Stimulated activated CD8-positive, alpha-beta memory T cell treated with anti-CD3 and anti-CD28 coated beads, Interleukin-15, amount 100 ng/mL, for 48 hours (primary cell): ENCODE measurements around the gene C9orf40.
A peak's percentile ranks its signal among the peaks of the same experiment; 100 is the strongest.

ENCODE experiments used
- DNase-seq, 2 donors: peaks; one replicate each; pipeline ENCODE4 v3.0.0-alpha.2; 2020; ENCODE audit warnings: low read depth in 2 of 2

Gene C9orf40, protein sequence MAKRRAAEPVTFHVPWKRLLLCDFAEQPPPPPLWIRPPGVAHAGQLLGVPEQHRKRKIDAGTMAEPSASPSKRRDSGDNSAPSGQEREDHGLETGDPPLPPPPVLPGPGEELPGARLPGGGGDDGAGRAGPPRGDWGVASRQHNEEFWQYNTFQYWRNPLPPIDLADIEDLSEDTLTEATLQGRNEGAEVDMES

DNA sequence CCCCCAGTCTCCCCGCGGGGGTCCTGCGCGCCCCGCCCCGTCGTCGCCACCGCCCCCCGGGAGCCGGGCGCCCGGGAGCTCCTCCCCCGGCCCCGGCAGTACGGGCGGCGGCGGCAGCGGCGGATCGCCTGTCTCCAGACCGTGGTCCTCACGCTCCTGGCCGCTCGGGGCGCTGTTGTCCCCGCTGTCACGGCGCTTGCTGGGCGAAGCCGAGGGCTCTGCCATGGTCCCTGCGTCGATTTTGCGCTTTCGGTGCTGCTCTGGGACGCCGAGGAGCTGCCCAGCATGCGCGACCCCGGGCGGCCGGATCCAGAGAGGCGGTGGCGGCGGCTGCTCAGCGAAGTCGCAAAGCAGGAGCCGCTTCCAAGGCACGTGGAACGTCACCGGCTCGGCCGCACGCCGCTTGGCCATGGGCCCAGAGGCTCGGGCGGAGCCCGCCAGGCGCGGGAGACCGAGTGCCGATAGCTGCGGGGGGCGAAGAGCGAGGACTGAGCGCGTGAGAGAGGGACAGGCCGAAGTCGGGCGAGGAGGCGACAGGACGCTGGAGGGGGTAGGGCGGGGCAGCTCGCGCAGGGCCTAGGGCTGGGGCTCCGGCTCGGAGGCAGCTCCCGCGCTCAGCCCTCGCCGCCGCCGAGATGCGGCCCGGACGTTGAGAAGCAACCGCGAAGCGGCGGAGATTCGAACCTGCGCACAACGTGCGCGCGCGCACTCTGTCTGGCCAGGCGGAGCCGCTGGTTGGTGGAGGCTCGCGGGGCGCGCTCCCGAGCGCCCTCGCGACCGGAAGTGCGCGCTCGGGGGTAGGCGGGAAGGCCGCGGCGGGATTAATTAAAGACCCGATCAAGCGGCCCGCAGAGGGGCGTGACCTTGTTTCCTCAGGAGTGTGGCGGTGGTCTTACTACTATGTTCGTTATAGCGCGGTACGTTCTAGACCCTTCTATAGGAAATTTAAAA is at the start of gene C9orf40:
Gene C9orf40, minus strand, starts transcription at position 712 of the 951 bp plus-strand sequence. Its CDS starts 301 bp downstream, at position 411.
- DNase-seq, result peak; percentile 80 to 81

DNA sequence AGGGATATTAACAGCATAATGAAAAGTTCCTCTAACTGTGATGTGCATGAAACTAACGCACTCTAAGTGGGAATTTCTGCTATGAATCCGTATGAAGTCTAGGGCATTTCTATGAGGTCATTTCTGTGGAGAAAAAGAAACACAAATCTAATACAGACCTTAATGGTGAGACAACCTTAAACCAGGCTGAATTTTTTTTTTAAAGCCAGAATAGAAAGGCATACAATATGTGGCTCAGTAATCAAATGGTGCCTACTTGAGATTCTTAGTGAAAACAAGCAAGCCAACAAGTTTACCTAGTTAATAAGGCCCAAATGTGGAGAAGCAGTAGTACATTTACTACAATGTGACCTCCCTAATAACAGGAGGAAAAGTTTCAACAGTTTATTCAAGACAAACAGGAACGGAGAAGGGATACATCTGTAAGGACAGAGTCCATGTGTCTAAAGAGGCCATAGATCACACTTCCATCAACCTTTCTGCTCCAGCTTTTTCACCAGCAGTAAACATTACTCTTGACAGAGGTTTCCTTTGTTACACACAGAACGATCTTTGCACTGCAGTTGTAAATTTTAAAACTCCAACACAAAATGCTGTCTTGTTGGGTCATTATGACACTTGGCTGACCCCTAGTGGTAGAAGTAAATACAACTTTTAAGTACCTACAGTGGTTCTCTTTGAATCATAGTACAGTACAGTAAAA is 49.2 kb upstream of the C9orf40 start:
- DNase-seq, result no peak

DNA sequence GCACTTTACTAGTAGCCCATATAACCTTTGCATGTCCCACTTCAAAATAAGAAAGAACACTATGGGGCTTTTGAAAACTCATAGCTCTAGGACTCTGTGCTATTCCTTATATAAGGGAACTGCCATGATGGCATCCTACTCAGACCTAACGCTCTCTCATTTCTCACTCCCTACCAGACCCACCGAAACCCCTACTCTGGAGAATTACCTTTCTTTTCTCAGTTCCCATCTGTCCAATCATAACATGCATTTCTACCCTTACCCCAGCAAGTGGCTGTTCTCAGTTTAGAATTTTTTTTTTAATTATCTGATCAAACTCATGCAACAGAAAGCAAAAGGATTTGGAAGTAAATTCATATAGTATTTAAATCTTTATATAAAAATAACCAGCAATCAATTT is 48.1 kb upstream of the C9orf40 start:
- DNase-seq, result no peak

DNA sequence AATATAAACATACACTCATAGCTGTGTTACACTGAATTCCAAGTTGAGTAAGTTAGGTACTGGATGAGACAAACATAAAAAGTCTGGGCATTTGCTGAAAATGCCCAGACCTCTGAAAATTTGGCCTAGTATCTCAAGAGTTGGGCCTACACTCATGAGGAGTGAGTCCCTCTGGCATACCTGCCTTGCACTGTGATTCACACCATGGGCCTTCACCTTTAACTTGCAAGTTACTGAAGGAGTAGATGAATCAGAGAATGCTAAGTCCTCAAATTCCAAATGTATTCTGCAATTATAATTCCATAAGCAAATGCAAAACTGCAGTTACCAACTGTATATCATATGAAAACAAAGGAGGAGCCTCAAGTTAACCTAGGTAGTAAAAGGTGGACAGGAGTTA is 32.3 kb upstream of the C9orf40 start:
- DNase-seq, result no peak

GRCh38 chr9:74983709-74984108 is 31.0 kb upstream of the C9orf40 start:
- DNase-seq, result no peak

- DNase-seq, result no peak
These were observed 27.1 kb upstream of the C9orf40 start for GRCh38 chr9:74979844-74980243.

DNA sequence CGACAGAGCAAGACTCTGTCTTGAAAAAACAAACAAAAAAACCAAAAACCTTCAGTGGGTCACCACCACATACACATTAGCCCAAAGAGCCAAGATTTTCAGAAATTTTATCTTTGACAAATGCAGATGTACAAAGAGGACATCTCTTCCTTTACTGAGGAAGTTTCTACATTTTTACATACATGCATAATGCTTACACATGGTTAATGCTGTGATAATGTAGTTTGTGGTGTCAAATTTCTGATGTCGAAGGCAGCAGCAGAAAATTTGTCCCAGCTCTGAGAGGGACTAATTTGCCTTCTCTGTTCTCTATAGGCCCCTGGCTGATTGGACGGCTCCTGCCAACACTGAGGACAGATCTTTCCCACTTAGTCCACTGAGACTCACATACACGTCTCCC is 24.6 kb upstream of the C9orf40 start:
- DNase-seq, result no peak

- DNase-seq, result no peak
These were observed 22.8 kb upstream of the C9orf40 start for GRCh38 chr9:74975538-74975937.

DNA sequence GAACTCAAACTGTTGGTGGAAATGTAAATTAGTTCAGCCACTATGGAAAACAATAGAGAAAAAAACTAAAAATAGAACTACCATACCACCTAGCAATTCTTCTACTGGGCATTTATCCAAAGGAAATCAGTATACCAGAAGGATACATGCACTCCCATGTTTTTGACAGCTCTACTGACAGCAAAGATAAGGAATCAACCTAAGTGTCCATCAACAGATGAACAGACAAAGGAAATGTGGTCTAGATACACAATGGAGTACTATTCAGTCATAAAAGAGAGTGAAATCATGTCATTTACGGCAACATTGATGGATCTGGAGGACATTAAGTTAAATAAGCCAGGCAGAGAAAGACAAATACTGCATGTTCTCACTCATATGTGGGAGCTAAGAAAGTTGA is 21.8 kb upstream of the C9orf40 start:
- DNase-seq, result no peak

DNA sequence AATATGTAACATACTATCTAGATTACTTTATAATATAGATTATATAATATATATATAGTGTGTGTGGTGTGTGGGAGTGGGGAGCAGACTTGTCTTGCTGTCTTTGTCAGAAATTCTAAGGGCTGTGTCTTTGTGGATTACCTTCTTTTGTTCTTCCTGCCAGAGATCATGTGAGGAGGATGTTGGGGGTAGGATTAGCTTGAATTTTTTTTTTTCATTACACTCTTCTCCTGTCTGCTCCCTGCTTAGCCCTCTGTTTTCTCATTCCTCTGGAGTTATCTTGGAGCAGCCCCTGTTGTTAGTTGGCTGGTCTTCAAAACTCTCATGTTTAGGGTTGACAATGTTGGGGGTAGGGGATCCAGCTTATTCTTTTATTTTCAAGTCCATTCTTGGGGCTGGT is 21.0 kb upstream of the C9orf40 start:
- no peak for DNase-seq

DNA sequence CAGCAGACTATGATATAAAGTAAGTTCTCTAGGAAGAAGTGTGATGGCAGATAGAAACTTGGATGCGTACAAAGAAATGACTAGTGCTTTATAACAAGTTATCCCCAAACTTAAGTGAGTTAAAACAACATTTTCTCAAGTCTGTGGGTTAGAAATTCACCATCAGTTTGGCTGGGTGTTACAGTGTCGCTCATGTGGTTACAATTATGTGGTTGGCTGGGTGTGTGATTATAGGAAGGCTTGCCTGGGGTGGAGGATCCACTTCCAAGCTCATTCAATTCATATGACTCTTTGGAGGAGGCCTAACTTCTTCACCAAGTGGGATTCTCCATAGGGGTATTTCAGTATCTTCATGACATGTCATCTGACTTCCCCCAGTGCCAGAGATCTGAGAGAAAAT is 10.3 kb upstream of the C9orf40 start:
- DNase-seq, result no peak

- DNase-seq, result no peak
These were observed 8.8 kb upstream of the C9orf40 start for GRCh38 chr9:74961496-74961895.

GRCh38 chr9:74960561-74960960 is 7.8 kb upstream of the C9orf40 start:
- no peak for DNase-seq

- no peak for DNase-seq
These were observed 5.9 kb upstream of the C9orf40 start for GRCh38 chr9:74958587-74958986.

GRCh38 chr9:74953235-74953751 is 581 bp upstream of the C9orf40 start:
- no peak for DNase-seq

- peak; percentile 17 to 22 for DNase-seq
These were observed 974 bp downstream of the C9orf40 start for GRCh38 chr9:74951725-74952151.

DNA sequence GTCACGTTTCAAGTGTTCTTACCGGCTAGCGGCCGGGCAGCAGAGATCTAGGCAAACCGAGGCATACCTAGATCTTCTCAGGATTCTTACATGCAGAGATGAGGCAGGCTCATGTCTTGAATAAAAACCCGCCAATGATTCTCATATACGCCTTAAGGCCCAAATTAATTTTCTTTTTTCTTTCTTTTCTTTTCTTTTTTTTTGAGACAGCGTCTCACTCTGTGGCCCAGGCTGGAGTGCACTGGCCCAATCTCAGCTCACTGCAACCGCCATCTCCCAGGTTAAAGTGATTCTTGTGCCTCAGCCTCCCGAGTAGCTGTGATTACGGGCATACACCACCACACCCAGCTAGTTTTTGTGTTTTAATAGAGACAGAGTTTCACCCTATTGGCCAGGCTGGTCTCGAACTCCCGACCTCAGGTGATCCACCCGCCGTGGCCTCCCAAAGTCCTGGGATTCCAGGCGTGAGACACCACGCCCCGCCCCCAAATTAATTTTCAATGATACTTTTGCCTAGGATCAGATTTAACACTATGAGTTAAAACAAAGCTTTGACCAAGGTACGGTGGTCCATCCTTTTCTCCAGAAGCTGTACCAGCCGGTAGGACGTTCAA is 1.5 kb downstream of the C9orf40 start:
- no peak for DNase-seq

- no peak for DNase-seq
These were observed 2.6 kb downstream of the C9orf40 start for GRCh38 chr9:74949859-74950855.

DNA sequence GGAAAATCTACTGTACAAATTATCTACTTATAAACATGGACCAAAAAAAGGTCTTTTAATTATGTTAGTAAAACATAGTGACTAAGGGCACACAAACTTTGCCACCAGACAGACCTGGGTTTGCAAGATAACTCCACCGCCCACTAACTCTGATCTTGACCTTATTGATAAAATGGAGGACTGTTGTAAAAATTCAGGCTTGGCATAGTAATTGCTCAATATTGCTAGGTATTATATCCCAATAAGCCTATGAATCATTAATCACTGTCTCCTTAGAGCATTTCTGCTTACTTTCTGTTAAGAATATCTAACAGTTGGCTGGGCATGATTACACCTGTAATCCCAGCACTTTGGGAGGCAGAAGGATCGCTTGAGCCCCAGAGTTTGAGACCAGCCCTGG is 3.8 kb downstream of the C9orf40 start:
- DNase-seq, result no peak

DNA sequence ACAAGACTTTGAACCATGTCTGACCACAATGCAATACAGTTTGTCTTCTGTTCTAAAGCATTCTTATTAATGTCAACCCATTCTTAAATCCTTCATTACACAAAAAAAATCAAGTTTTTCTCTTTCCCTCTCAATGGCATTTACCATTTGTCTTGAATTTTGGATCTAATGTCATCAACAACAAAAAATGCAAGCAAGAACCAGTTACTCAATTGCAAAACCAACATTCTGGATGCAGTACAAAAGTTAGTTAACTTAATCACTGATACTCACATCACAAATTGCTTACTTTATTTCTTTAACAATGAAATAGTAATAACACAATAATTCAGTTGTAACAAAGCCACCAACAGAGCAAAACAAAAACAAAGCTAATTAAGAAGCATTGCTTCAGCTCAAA is 6.0 kb downstream of the C9orf40 start:
- DNase-seq, result no peak

- peak; percentile 9 to 19 for DNase-seq
These were observed 9.9 kb downstream of the C9orf40 start for GRCh38 chr9:74942801-74943200.
